HL-60 (cell line): Measurements from ENCODE around the gene TCF19.

Source experiments
- DNase-seq, 2 experiments: peaks; one replicate each; pipeline ENCODE4 v3.0.0-alpha.2; 2010 to 2020; ENCODE audit warnings: low read depth in 1 of 2, low spot score in 1 of 2
- H3K27ac ChIP-seq: fragments of 250-450 bp; sonication (Bioruptor Pico); replicated peaks from 2 replicates; pipeline ENCODE4 v1.5.1; 2020; ENCODE audit warnings: mild to moderate bottlenecking, moderate library complexity
- H3K27me3 ChIP-seq: fragments of 250-450 bp; sonication (Bioruptor Pico); 2 replicates; pipeline ENCODE4 v1.5.1; 2021; ENCODE audit warnings: mild to moderate bottlenecking, moderate library complexity; ENCODE audit not compliant: insufficient read depth, poor library complexity, severe bottlenecking
- H3K4me3 ChIP-seq: replicated peaks from 2 replicates; pipeline ENCODE4 v1.5.1; 2011; ENCODE audit warnings: mild to moderate bottlenecking, control low read depth, low read length; ENCODE audit not compliant: insufficient read depth
- GABPA ChIP-seq: IDR thresholded peaks from 2 replicates; pipeline ENCODE4 v1.6.1; 2012; ENCODE audit warnings: low read depth
- POLR2AphosphoS5 ChIP-seq: IDR thresholded peaks from 2 replicates; pipeline ENCODE4 v1.6.1; 2012; ENCODE audit warnings: low read depth
- SPI1 ChIP-seq: IDR thresholded peaks from 2 replicates; pipeline ENCODE4 v1.6.1; 2012; ENCODE audit warnings: low read depth, mild to moderate bottlenecking, borderline replicate concordance
- TF ChIP-seq, protein P1 (sequence below): IDR thresholded peaks from 2 replicates; pipeline ENCODE4 v1.6.1; 2012; ENCODE audit warnings: low read depth; ENCODE audit not compliant: insufficient replicate concordance
- TF ChIP-seq, protein P2 (sequence below): IDR thresholded peaks from one replicate; pipeline ENCODE4 v1.5.1; 2011; ENCODE audit warnings: low read length, control low read depth, inconsistent platforms; ENCODE audit not compliant: insufficient read depth

Gene TCF19

DNA sequence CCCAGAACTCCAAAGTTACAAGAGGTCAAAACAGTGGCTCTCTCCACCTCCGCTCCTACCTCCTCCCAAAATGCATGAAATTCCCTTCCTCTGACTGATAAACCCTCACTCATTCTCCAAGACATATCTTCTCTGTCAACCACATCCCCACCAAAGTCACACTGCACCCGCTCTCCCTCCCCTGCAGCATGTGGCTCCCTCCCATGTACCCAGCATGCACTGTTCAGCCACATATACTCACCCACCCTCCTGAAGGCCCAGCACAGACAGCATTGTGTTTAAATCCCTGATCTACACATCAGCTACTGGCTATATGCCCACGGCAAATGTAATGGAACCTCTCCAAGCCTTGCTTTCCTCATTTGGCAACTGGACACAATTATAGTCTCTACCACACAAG, 17.6 kb downstream of the TCF19 start:
- DNase-seq: no peak
- no peak overlapping the region for H3K27ac ChIP-seq
- TF ChIP-seq, protein P1, sequence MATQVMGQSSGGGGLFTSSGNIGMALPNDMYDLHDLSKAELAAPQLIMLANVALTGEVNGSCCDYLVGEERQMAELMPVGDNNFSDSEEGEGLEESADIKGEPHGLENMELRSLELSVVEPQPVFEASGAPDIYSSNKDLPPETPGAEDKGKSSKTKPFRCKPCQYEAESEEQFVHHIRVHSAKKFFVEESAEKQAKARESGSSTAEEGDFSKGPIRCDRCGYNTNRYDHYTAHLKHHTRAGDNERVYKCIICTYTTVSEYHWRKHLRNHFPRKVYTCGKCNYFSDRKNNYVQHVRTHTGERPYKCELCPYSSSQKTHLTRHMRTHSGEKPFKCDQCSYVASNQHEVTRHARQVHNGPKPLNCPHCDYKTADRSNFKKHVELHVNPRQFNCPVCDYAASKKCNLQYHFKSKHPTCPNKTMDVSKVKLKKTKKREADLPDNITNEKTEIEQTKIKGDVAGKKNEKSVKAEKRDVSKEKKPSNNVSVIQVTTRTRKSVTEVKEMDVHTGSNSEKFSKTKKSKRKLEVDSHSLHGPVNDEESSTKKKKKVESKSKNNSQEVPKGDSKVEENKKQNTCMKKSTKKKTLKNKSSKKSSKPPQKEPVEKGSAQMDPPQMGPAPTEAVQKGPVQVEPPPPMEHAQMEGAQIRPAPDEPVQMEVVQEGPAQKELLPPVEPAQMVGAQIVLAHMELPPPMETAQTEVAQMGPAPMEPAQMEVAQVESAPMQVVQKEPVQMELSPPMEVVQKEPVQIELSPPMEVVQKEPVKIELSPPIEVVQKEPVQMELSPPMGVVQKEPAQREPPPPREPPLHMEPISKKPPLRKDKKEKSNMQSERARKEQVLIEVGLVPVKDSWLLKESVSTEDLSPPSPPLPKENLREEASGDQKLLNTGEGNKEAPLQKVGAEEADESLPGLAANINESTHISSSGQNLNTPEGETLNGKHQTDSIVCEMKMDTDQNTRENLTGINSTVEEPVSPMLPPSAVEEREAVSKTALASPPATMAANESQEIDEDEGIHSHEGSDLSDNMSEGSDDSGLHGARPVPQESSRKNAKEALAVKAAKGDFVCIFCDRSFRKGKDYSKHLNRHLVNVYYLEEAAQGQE: no peak
- no peak for TF ChIP-seq GABPA
- no peak for TF ChIP-seq POLR2AphosphoS5
- TF ChIP-seq, protein P2, sequence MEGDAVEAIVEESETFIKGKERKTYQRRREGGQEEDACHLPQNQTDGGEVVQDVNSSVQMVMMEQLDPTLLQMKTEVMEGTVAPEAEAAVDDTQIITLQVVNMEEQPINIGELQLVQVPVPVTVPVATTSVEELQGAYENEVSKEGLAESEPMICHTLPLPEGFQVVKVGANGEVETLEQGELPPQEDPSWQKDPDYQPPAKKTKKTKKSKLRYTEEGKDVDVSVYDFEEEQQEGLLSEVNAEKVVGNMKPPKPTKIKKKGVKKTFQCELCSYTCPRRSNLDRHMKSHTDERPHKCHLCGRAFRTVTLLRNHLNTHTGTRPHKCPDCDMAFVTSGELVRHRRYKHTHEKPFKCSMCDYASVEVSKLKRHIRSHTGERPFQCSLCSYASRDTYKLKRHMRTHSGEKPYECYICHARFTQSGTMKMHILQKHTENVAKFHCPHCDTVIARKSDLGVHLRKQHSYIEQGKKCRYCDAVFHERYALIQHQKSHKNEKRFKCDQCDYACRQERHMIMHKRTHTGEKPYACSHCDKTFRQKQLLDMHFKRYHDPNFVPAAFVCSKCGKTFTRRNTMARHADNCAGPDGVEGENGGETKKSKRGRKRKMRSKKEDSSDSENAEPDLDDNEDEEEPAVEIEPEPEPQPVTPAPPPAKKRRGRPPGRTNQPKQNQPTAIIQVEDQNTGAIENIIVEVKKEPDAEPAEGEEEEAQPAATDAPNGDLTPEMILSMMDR: no peak
- no peak for TF ChIP-seq SPI1
- H3K4me3 ChIP-seq: no peak overlapping the region
- no peaks in the 10 kb centered on the region for H3K27me3 ChIP-seq

DNA sequence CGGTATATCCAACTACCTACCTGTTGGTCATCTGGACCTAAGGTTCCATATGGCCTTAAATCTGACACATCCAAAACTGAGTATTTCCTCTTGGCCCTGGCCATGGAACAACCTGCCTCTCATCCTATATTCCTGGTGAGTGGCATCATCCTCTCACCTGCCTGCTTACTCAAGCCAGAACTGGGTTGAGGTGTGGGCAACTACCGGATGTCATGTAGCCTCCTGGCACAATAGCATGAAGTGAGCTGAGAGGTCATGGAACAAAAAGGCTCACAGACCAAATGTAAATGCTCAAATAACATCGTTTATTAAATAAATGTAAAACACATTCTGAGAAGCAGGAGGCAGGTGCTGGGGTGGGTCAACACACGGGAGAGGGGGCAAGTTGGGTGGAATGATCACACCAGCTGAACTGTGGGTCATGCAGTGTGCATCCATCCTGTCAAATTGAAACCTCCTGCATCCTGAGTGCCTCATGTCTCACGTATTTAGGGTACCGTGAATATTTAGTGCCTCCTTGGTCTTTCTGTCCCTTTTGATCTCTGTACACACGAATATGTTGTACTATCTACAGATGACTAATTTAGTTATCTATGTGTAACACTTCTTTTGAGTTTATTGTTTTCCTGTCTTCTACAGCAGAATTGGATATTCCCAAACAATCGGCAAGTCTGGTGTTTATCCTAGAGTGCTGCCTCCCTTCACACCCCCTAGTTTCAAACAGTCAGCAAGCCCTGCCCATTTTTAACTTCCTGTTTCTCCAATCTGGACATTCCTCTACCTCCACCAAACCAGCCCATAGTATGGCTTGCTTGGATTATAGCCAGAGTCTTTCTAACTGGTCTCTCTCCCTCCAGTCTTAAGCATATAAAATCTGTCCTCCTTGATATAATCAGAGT, 20.0 kb downstream of the TCF19 start:
- no peak overlapping the region for H3K27ac ChIP-seq
- TF ChIP-seq, protein P2: no peak
- TF ChIP-seq GABPA: no peak
- no peak for TF ChIP-seq POLR2AphosphoS5
- TF ChIP-seq, protein P1: no peak
- TF ChIP-seq SPI1: no peak

DNA sequence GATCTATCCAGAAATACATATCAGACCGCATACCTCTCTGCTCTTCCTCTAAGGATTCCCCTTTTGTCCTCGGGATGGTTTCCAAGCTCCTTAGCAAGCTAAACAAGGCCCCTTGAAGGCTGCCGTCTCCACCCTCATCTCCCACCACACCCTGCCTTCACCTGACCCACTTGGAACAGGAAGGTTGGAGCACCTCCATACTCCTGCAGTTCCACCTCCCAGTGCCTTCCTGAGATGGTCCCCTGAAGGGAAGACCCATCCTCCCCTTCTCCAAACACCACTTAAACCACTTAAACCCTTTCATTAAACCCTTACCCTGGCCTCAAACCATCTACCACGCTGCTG, 20.6 kb downstream of the TCF19 start:
- H3K4me3 ChIP-seq: no peak overlapping the region
- TF ChIP-seq POLR2AphosphoS5 (no peak), SPI1 (no peak), GABPA (no peak)
- TF ChIP-seq, protein P1: no peak
- TF ChIP-seq, protein P2: no peak
- no peaks in the 10 kb centered on the region for H3K27me3 ChIP-seq
- H3K27ac ChIP-seq: no peak overlapping the region
- DNase-seq: no peak

More for the DNA sequence above, 20.0 kb downstream of the TCF19 start:
- no peak for DNase-seq
- no peaks in the 10 kb centered on the region for H3K27me3 ChIP-seq
- H3K4me3 ChIP-seq: no peak overlapping the region
